ENCODE data around the gene CTNNA2. TPM values are rescaled to one million over a fixed set of nuclear protein-coding genes. Genes with fewer than 3 reads are reported as not detected.

Gene CTNNA2
- total and polyA plus RNA-seq, 4 donors, result 0.01 to 0.37 TPM; not detected in 2

DNA sequence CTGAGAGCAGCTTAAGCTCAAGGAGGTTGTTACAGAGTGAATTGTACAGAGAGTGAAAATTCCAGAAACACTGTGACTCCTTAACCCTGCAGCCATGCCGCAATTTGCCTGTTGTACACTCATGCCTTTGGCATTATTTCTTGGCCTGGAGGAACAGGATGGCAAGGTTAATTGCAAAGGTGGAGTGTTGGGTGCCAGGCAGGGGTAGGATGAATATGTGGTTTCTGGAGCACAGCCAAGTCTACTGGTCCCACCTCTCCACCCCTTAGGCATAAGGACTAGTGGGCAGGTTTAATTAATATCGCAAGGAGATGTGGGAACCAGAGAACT lies 541.5 kb downstream of the CTNNA2 start:
- TF ChIP-seq, protein P1, sequence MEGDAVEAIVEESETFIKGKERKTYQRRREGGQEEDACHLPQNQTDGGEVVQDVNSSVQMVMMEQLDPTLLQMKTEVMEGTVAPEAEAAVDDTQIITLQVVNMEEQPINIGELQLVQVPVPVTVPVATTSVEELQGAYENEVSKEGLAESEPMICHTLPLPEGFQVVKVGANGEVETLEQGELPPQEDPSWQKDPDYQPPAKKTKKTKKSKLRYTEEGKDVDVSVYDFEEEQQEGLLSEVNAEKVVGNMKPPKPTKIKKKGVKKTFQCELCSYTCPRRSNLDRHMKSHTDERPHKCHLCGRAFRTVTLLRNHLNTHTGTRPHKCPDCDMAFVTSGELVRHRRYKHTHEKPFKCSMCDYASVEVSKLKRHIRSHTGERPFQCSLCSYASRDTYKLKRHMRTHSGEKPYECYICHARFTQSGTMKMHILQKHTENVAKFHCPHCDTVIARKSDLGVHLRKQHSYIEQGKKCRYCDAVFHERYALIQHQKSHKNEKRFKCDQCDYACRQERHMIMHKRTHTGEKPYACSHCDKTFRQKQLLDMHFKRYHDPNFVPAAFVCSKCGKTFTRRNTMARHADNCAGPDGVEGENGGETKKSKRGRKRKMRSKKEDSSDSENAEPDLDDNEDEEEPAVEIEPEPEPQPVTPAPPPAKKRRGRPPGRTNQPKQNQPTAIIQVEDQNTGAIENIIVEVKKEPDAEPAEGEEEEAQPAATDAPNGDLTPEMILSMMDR (IDR thresholded peaks at IDR 0.05; ENCODE audit: control extremely low read depth, extremely low read depth), result no peak
- WGBS, 2 donors, result 59 to 68% methylated on average over 2 of the region's 2 CpGs
- ATAC-seq (ENCODE audit: insufficient read depth, low FRiP score), result peak; percentile 77

GRCh38 chr2:80057956-80058355 lies 545.1 kb downstream of the CTNNA2 start:
- peaks cover 0 to 2% (median 0%) of the 10 kb centered on the region in 4 donors for H3K9me3 ChIP-seq (ENCODE audit: control insufficient read depth in 4 of 4, insufficient read depth in 3 of 4, low read length in 3 of 4)
- TF ChIP-seq, protein P1 (IDR thresholded peaks at IDR 0.05; ENCODE audit: control extremely low read depth, extremely low read depth), result no peak
- no peaks in the 10 kb centered on the region for H3K27me3 ChIP-seq (ENCODE audit: control insufficient read depth in 3 of 3, insufficient read depth in 3 of 3, low read length in 2 of 3)
- 96 to 98% methylated on average over 1 of the region's 1 CpG for WGBS, 2 donors
- H3K27ac ChIP-seq (ENCODE audit: low read depth in 1 of 2, low read length in 1 of 2), result no peak overlapping the region
- H3K9ac ChIP-seq (ENCODE audit: insufficient read depth in 1 of 2, low read length in 2 of 2), result no peak overlapping the region
- ATAC-seq (ENCODE audit: insufficient read depth, low FRiP score) (no peak), DNase-seq (no peak)
- H3K4me3 ChIP-seq, result no peak overlapping the region
- H3K4me1 ChIP-seq (ENCODE audit: control insufficient read depth in 5 of 5, insufficient read depth in 5 of 5, low read length in 5 of 5), result peaks cover 0 to 18% (median 3%) of the 10 kb centered on the region in 5 donors
- H3K36me3 ChIP-seq (ENCODE audit: control insufficient read depth in 4 of 4, insufficient read depth in 4 of 4, low read length in 4 of 4), result no peaks in the 10 kb centered on the region

More for the DNA sequence above, 541.5 kb downstream of the CTNNA2 start:
- Histone ChIP-seq H3K9ac (ENCODE audit: insufficient read depth in 1 of 2, low read length in 2 of 2) (no peak overlapping the region), H3K27me3 (ENCODE audit: control insufficient read depth in 3 of 3, insufficient read depth in 3 of 3, low read length in 2 of 3) (no peaks in the 10 kb centered on the region), H3K4me1 (ENCODE audit: control insufficient read depth in 5 of 5, insufficient read depth in 5 of 5, low read length in 5 of 5) (peaks cover 0 to 10% (median 3%) of the 10 kb centered on the region in 5 donors), H3K4me3 (no peak overlapping the region), H3K27ac (ENCODE audit: low read depth in 1 of 2, low read length in 1 of 2) (no peak overlapping the region), H3K36me3 (ENCODE audit: control insufficient read depth in 4 of 4, insufficient read depth in 4 of 4, low read length in 4 of 4) (no peaks in the 10 kb centered on the region), H3K9me3 (ENCODE audit: control insufficient read depth in 4 of 4, insufficient read depth in 3 of 4, low read length in 3 of 4) (no peaks in the 10 kb centered on the region)
- DNase-seq, result peak in 1 of 3 donors; percentile 38

DNA sequence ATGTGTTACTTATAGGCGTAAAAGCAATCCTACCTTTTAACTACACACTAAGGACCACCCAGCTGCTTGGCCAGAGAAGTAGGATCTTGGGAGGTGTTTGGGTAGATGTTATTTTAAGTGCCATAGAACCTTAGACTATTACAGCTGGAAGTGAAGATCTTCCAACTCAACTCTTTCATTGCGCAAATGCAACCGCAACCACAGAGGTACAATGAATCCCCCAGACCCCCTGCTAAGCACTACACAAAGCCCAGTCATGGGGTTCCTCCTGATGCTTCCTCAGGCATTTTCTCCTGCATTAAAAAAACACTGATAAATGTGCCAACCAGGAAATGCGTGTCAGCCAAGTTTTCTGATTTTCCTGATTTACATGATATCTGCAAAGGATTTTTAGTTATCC lies 545.7 kb downstream of the CTNNA2 start:
- H3K4me3 ChIP-seq, result no peak overlapping the region
- no peak overlapping the region for H3K9ac ChIP-seq (ENCODE audit: insufficient read depth in 1 of 2, low read length in 2 of 2)
- ATAC-seq (ENCODE audit: insufficient read depth, low FRiP score), result no peak
- no peak overlapping the region for H3K27ac ChIP-seq (ENCODE audit: low read depth in 1 of 2, low read length in 1 of 2)
- DNase-seq, result no peak
- peaks cover 0 to 18% (median 3%) of the 10 kb centered on the region in 5 donors for H3K4me1 ChIP-seq (ENCODE audit: control insufficient read depth in 5 of 5, insufficient read depth in 5 of 5, low read length in 5 of 5)
- no peaks in the 10 kb centered on the region for H3K27me3 ChIP-seq (ENCODE audit: control insufficient read depth in 3 of 3, insufficient read depth in 3 of 3, low read length in 2 of 3)
- TF ChIP-seq, protein P1 (IDR thresholded peaks at IDR 0.05; ENCODE audit: control extremely low read depth, extremely low read depth), result no peak
- H3K36me3 ChIP-seq (ENCODE audit: control insufficient read depth in 4 of 4, insufficient read depth in 4 of 4, low read length in 4 of 4), result no peaks in the 10 kb centered on the region
- peaks cover 0 to 2% (median 0%) of the 10 kb centered on the region in 4 donors for H3K9me3 ChIP-seq (ENCODE audit: control insufficient read depth in 4 of 4, insufficient read depth in 3 of 4, low read length in 3 of 4)
- 86 to 91% methylated on average over 4 of the region's 4 CpGs for WGBS, 2 donors

DNA sequence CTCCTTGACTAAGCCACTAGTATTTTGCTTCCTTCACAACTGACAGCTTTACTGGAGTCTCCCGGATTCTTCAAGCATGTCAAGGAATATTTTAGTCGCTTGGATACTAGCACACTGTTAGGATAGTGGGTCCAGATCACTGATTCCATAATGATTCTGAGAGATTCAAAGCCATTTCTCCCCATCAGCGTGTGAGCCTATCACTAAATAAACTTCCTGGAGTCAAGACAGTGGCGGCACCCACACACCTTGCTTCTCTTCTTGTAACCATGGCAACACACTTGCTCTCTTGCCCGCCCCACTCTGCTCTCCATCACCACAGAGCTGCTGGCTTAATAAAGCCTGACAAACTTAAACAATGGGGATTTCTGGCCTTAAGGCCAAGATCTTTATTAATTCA lies 546.6 kb downstream of the CTNNA2 start:
- H3K9me3 ChIP-seq (ENCODE audit: control insufficient read depth in 4 of 4, insufficient read depth in 3 of 4, low read length in 3 of 4), result peaks cover 0 to 2% (median 0%) of the 10 kb centered on the region in 4 donors
- H3K27me3 ChIP-seq (ENCODE audit: control insufficient read depth in 3 of 3, insufficient read depth in 3 of 3, low read length in 2 of 3), result no peaks in the 10 kb centered on the region
- H3K4me3 ChIP-seq, result no peak overlapping the region
- 85 to 89% methylated on average over 5 of the region's 5 CpGs for WGBS, 2 donors
- ATAC-seq (ENCODE audit: insufficient read depth, low FRiP score) (no peak), DNase-seq (no peak)
- H3K27ac ChIP-seq (ENCODE audit: low read depth in 1 of 2, low read length in 1 of 2), result no peak overlapping the region
- H3K36me3 ChIP-seq (ENCODE audit: control insufficient read depth in 4 of 4, insufficient read depth in 4 of 4, low read length in 4 of 4), result no peaks in the 10 kb centered on the region
- H3K4me1 ChIP-seq (ENCODE audit: control insufficient read depth in 5 of 5, insufficient read depth in 5 of 5, low read length in 5 of 5), result peaks cover 0 to 11% (median 0%) of the 10 kb centered on the region in 5 donors
- no peak overlapping the region for H3K9ac ChIP-seq (ENCODE audit: insufficient read depth in 1 of 2, low read length in 2 of 2)
- TF ChIP-seq, protein P1 (IDR thresholded peaks at IDR 0.05; ENCODE audit: control extremely low read depth, extremely low read depth), result no peak
